ENCODE measurements around the gene TRUB1. TPM values are rescaled to one million over a fixed set of nuclear protein-coding genes. Genes with fewer than 3 reads are reported as not detected.
"Not testable (repeated sequence)": the region's sequence is repeated elsewhere in the genome, so short reads cannot be mapped to it uniquely, and the experiment has no call there.

TRUB1 gene
- total RNA-seq, 1 experiment from 2014 or later = 30.4 TPM

- no TSS peak for BruUV-seq (replicated peaks)
- intact Hi-C loops (cut with micrococcal nuclease; ENCODE audit: unreplicated experiment) = no loop called here
- ChIA-PET POLR2A (no interaction called here), CTCF (no interaction called here)
- TF ChIP-seq, protein P1, sequence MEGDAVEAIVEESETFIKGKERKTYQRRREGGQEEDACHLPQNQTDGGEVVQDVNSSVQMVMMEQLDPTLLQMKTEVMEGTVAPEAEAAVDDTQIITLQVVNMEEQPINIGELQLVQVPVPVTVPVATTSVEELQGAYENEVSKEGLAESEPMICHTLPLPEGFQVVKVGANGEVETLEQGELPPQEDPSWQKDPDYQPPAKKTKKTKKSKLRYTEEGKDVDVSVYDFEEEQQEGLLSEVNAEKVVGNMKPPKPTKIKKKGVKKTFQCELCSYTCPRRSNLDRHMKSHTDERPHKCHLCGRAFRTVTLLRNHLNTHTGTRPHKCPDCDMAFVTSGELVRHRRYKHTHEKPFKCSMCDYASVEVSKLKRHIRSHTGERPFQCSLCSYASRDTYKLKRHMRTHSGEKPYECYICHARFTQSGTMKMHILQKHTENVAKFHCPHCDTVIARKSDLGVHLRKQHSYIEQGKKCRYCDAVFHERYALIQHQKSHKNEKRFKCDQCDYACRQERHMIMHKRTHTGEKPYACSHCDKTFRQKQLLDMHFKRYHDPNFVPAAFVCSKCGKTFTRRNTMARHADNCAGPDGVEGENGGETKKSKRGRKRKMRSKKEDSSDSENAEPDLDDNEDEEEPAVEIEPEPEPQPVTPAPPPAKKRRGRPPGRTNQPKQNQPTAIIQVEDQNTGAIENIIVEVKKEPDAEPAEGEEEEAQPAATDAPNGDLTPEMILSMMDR (IDR thresholded peaks at IDR 0.05) = no peak
- TF ChIP-seq SIN3A (IDR thresholded peaks at IDR 0.05; ENCODE audit: borderline replicate concordance, insufficient read depth, low read depth, low read length) = no peak
- TF ChIP-seq, protein P2, sequence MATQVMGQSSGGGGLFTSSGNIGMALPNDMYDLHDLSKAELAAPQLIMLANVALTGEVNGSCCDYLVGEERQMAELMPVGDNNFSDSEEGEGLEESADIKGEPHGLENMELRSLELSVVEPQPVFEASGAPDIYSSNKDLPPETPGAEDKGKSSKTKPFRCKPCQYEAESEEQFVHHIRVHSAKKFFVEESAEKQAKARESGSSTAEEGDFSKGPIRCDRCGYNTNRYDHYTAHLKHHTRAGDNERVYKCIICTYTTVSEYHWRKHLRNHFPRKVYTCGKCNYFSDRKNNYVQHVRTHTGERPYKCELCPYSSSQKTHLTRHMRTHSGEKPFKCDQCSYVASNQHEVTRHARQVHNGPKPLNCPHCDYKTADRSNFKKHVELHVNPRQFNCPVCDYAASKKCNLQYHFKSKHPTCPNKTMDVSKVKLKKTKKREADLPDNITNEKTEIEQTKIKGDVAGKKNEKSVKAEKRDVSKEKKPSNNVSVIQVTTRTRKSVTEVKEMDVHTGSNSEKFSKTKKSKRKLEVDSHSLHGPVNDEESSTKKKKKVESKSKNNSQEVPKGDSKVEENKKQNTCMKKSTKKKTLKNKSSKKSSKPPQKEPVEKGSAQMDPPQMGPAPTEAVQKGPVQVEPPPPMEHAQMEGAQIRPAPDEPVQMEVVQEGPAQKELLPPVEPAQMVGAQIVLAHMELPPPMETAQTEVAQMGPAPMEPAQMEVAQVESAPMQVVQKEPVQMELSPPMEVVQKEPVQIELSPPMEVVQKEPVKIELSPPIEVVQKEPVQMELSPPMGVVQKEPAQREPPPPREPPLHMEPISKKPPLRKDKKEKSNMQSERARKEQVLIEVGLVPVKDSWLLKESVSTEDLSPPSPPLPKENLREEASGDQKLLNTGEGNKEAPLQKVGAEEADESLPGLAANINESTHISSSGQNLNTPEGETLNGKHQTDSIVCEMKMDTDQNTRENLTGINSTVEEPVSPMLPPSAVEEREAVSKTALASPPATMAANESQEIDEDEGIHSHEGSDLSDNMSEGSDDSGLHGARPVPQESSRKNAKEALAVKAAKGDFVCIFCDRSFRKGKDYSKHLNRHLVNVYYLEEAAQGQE (IDR thresholded peaks at IDR 0.05; ENCODE audit: insufficient read depth in 1 of 2, low read depth in 2 of 2, low read length in 1 of 2) = no peak
- TF ChIP-seq TCF7L2 (IDR thresholded peaks at IDR 0.05; ENCODE audit: low read depth, low read length) = no peak
- TF ChIP-seq POLR2AphosphoS5 (IDR thresholded peaks at IDR 0.05; ENCODE audit: low read depth, low read length) = no peak
- no peak overlapping the region for H3K4me3 ChIP-seq (ENCODE audit: low read depth in 2 of 2, low read length in 2 of 2)
- no peak for ATAC-seq
- H3K9me3 ChIP-seq (ENCODE audit: control insufficient read depth, insufficient read depth, low read depth, low read length) = no peaks in the 10 kb centered on the region
- H3K4me1 ChIP-seq (ENCODE audit: control insufficient read depth, insufficient read depth, low read length) = no peaks in the 10 kb centered on the region
- in situ Hi-C loops (cut with HindIII; ENCODE audit: low pct_unique_long_range_greater_than_20kb, low sequenced_read_pairs) = no loop called here
- no peak for DNase-seq (ENCODE audit: low read depth, low spot score)
- H3K36me3 ChIP-seq (ENCODE audit: control insufficient read depth, insufficient read depth, low read length) = no peaks in the 10 kb centered on the region
- H3K27me3 ChIP-seq (ENCODE audit: control insufficient read depth, insufficient read depth, low read length) = no peaks in the 10 kb centered on the region
- no peak overlapping the region for H3K27ac ChIP-seq (ENCODE audit: low read length)
These were observed 43.1 kb upstream of the TRUB1 start for GRCh38 chr10:114894911-114895310.

- POLR2A ChIA-PET; H3K27ac ChIP-seq (ENCODE audit: low read length); H3K9me3 ChIP-seq (ENCODE audit: control insufficient read depth, insufficient read depth, low read depth, low read length); CTCF ChIA-PET; H3K36me3 ChIP-seq (ENCODE audit: control insufficient read depth, insufficient read depth, low read length); intact Hi-C loops (cut with micrococcal nuclease; ENCODE audit: unreplicated experiment); BruUV-seq (replicated peaks); ATAC-seq; H3K27me3 ChIP-seq (ENCODE audit: control insufficient read depth, insufficient read depth, low read length); DNase-seq (ENCODE audit: low read depth, low spot score); H3K4me1 ChIP-seq (ENCODE audit: control insufficient read depth, insufficient read depth, low read length); in situ Hi-C loops (cut with HindIII; ENCODE audit: low pct_unique_long_range_greater_than_20kb, low sequenced_read_pairs); H3K4me3 ChIP-seq (ENCODE audit: low read depth in 2 of 2, low read length in 2 of 2): not testable (repeated sequence)
These were observed 41.0 kb upstream of the TRUB1 start for GRCh38 chr10:114897011-114897410.

GRCh38 chr10:114897593-114897992 is 40.4 kb upstream of the TRUB1 start:
- Histone ChIP-seq H3K9me3 (ENCODE audit: control insufficient read depth, insufficient read depth, low read depth, low read length) (no peaks in the 10 kb centered on the region), H3K27ac (ENCODE audit: low read length) (no peak overlapping the region), H3K4me1 (ENCODE audit: control insufficient read depth, insufficient read depth, low read length) (peaks cover 11% of the 10 kb centered on the region), H3K27me3 (ENCODE audit: control insufficient read depth, insufficient read depth, low read length) (no peaks in the 10 kb centered on the region), H3K4me3 (ENCODE audit: low read depth in 2 of 2, low read length in 2 of 2) (no peak overlapping the region), H3K36me3 (ENCODE audit: control insufficient read depth, insufficient read depth, low read length) (no peaks in the 10 kb centered on the region)
- ChIA-PET POLR2A (no interaction called here), CTCF (no interaction called here)
- BruUV-seq (replicated peaks) = no TSS peak
- in situ Hi-C loops (cut with HindIII; ENCODE audit: low pct_unique_long_range_greater_than_20kb, low sequenced_read_pairs) = no loop called here
- intact Hi-C loops (cut with micrococcal nuclease; ENCODE audit: unreplicated experiment) = no loop called here
- ATAC-seq (no peak), DNase-seq (ENCODE audit: low read depth, low spot score) (no peak)
- TF ChIP-seq SIN3A (IDR thresholded peaks at IDR 0.05; ENCODE audit: borderline replicate concordance, insufficient read depth, low read depth, low read length) (no peak), TCF7L2 (IDR thresholded peaks at IDR 0.05; ENCODE audit: low read depth, low read length) (no peak), POLR2AphosphoS5 (IDR thresholded peaks at IDR 0.05; ENCODE audit: low read depth, low read length) (no peak)
- TF ChIP-seq, protein P1 (IDR thresholded peaks at IDR 0.05) = no peak
- TF ChIP-seq, protein P2 (IDR thresholded peaks at IDR 0.05; ENCODE audit: insufficient read depth in 1 of 2, low read depth in 2 of 2, low read length in 1 of 2) = no peak

Measured in Panc1 (cell line).